ENCODE results near the gene SMIM38.
"Not testable (repeated sequence)": the region's sequence is repeated elsewhere in the genome, so short reads cannot be mapped to it uniquely, and the experiment has no call there.

SMIM38 gene

GRCh38 chr11:69141742-69142141 lies 14.0 kb upstream of the SMIM38 start:
- no peak for DNase-seq

DNA sequence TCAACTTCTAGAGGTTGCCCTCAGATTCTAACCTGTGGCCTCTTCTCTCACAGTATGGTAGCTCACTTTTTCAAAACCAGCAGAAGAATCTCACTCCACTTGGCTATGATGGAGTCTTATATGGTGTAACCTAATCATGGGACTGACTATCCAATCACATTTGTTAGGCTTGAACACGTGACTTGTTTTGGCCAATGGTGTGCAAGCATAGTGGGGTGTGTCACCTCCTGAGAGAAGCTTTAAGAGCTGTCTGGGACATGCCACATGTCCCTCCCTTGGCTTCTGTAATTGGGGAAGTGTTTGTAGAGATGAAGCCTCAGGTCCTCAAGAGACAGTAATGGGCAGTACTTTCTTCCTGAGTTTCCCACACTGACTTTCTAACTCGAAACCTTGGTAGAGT lies 12.8 kb upstream of the SMIM38 start:
- DNase-seq = no peak

DNA sequence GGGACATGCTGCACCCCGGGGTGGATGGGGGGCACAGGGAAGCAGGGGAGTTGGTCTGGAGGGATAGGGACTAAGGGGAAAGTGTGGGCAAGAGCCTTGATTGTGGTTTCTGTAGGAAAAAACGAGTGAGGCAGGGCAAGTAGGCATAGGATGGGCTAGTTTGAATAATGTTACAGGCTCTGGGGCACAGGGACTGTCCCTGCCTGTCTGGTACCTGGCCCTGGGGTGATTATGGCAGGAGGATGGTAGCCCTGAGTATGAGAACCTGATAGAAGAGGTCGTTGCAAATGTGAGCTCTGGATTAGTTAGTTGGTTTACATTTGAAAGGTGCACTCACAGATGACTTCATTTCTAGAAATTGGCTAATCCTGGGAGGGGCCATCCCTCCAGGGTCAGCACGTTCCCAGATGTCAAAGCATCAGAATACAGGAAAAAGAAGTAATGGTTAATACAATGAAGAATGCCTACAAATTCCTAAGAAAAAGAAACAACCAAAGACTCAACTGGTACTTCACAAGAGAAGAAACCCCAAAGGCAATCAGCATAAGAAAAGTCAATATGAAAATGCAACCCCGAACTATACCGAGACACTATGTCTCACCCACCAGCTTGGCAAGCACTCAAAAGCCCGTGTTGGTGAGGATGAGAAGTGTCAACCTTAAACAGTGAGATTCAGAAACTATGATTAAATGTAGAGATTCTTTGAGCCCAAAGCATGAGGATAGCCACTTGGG lies 11.3 kb upstream of the SMIM38 start:
- no peak for DNase-seq

DNA sequence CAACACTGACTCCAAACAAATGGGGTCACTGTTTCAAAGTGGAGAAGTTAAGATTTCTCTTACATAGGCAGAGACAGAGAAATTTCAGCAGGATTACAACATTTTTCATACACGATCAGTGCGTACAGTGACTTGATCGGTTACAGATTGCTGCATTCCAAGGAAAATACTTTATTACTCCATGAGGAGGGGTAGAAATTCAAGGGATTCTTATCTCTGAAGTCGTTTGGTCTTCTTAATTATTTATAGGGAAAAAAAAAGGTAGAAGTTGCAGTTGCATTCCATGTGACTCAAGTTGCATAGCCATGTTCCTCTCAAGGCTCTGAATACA lies 10.7 kb upstream of the SMIM38 start:
- peak; percentile 51 for DNase-seq

DNA sequence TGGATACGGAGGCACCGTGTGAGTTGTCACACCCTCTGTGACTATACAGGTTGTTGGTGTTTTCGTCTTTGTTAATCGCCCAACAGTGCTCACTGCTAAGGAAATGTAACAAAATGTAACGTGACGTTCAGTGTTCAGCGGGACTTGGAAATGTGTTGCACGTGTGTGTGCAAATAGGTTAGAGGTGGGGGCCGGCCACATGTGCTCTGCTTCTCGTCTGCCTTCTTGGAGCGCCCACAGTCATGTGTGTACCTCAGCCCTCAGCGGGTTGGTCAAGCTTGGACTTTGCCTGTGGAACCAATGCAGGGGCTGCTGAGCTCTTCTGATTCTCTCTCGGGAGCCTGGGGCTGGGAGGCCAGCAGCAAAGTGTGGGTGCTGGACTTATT lies 7.4 kb upstream of the SMIM38 start:
- no peak for DNase-seq

DNA sequence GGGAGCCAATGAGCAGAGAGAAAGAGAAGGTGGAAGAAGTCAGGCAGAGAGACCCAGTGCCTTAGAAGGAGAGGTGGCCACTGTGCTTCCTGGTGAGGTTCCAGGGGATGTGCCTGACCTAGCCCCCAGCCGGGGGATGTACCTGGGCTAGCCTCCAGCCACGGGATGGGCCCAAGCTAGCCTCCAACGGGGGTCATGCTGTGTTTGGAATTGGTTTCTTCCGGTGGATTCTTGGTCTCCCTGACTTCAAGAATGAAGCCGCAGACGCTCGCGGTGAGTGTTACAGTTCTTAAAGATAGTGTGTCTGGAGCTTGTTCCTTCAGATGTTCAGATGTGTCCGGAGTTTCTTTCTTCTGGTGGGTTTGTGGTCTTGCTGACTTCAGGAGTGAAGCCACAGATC lies 6.9 kb upstream of the SMIM38 start:
- no peak for DNase-seq

GRCh38 chr11:69149338-69150045 lies 6.2 kb upstream of the SMIM38 start:
- DNase-seq = not testable (repeated sequence)

DNA sequence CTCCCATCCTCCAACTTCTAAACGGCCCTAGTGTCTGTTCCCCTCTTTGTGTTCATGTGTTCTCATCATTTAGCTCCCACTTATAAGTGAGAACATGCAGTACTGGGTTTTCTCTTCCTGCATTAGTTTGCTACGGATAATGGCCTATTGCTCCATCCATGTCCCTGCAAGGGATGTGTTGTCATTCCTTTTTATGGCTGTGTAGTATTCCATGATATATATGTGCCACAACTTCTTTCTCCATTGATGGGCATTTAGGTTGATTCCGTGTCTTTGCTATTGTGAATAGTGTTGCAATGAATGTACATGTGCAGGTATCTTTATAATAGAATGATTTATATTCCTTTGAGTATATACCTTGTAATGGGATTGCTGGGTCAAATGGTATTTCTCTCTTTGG lies 5.6 kb upstream of the SMIM38 start:
- DNase-seq = no peak

DNA sequence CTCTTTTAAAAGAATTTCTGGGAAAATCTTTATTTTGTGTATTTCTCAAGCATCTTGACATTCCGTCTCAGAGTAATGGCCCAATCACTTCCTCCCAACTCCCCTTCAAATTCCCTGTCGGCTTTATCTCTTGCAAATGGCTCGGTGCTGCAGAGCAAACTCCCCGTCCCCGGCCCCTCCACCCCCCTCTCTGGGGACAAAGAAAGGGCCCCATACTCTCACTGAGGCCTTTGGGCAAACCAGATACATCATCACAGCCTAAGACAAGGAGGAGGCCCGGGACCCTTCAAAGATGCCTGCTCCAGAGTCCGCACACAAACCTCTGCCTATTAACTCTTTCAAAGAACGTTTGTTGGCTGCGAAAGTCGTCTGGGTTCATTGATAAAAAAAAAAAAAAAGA lies 3.9 kb upstream of the SMIM38 start:
- no peak for DNase-seq

GRCh38 chr11:69152733-69153421 lies 2.9 kb upstream of the SMIM38 start:
- DNase-seq = no peak

DNA sequence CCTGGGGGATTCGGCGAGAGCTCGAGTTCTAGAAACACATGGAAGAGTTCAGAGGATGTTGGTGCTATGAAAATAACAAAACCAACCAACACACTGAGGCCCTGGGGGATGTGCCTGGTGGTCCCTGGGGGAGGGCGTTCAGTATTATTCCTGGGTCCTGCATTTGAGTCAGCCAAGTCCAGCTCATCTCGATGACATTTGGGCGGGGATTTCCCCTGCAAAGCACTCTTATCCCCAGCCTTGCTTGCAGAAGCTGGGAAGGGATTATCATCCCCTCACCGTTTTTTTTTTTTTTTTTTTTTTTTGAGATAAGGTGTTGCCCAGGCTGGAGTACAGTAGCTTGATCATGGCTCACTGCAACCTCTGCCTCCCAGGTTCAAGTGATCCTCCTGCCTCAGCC lies 2.1 kb upstream of the SMIM38 start:
- peak; percentile 93 for DNase-seq

- no peak for DNase-seq
Observed at GRCh38 chr11:69154211-69154913, 1.4 kb upstream of the SMIM38 start.

- no peak for DNase-seq
Observed at GRCh38 chr11:69154938-69155301, 815 bp upstream of the SMIM38 start.

GRCh38 chr11:69156235-69156639 lies 502 bp downstream of the SMIM38 start:
- no peak for DNase-seq

DNA sequence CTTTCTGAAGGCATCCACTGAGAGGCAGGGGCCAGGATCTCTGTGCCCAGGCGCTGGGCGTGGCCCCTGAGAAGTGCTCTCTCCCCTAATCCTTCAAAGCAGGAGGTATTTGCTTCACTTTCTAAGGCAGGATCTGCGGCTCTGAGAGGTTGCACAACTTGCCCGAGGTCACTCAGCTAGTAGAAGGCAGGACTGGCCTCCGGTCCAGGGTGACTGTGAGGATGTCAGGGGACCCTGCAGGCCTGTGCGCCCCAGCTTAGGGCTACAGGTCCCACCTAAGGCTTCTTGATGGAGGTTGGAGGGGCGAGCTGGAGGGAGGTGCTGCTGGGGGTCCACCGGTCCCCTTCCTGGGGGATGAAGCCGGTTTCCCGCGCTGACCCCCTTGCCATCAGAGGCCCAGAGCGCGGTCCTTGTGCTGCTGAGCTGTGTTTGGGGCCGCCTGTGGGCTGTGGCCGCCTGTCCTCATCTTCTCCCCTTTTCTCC lies 979 bp downstream of the SMIM38 start:
- no peak for DNase-seq

- DNase-seq = peak; percentile 72
Observed at GRCh38 chr11:69157156-69157821, 1.6 kb downstream of the SMIM38 start.

- no peak for DNase-seq
Observed at GRCh38 chr11:69157822-69158231, 2.1 kb downstream of the SMIM38 start.

GRCh38 chr11:69158301-69159149 lies 2.8 kb downstream of the SMIM38 start:
- DNase-seq = no peak

DNA sequence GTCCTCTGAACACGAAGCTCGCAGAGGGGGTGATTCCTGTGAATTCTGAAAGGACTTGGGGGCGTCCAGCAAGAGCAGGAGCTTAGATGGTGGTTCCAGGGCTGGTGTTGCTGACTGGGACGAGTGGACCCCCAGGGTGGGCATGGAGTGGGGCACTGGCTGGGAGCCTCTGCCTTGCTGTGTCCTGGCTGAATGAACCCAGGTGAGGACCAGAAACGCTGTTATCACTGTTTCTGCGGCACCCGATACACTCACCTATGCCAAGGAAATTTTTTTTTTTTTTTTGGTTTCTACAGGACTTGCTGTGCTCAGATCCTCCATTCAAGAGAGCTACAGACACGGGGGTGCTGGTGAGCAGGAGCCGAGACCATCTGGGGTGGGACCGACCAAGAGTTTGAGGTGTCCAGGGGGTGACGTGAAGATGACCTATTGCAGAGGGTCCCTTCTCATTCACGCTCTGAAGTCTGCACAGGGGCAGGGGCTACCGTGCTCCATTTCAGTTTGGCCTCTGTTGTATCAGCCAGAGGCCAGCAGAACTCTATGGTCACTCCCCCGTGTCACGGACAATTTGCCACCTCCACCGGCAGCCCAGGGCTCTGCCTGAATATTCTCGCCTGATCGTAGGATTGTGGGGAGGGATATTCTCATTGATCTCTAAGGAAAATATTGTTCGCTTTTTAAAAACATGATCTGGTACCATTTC lies 3.6 kb downstream of the SMIM38 start:
- no peak for DNase-seq

DNA sequence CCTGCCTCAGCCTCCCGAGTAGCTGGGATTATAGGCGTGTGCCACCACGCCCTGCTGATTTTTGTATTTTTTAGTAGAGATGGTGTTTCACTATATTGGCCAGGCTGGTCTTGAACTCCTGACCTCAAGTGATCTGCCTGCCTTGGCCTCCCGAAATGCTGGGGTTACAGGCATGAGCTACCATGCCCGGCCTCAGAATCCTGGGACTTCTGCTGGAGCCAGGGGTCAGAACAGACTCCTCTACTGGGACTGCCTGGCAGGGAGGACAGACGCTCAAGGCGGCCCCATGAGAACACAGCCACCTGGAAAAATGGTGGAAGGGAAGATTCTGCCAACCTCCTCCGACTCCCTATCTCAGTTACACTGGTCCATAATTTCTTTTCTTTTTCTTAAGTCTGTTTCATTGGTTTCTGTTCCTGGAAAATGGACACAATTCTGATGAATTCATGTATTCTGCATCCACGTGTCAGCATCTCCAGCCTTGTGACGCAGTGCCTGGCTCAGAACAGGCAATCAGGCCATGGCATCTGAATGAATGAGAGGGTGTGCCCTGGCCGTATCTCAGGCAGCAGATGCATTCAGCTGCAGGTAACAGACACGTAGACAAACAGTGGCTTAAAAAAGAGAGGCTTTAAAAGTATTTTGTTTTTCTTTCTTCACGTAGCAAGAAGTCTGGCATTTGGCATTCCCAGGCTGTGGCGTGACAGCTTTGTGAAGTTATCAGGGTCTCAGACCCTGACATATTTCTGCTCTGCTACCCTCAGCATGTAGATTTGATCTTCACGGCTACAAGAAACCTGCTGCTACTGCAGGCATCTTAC lies 4.8 kb downstream of the SMIM38 start:
- no peak for DNase-seq

All from fibroblast of skin of back (primary cell).